ENCODE data around the gene PLEKHN1.

DNA sequence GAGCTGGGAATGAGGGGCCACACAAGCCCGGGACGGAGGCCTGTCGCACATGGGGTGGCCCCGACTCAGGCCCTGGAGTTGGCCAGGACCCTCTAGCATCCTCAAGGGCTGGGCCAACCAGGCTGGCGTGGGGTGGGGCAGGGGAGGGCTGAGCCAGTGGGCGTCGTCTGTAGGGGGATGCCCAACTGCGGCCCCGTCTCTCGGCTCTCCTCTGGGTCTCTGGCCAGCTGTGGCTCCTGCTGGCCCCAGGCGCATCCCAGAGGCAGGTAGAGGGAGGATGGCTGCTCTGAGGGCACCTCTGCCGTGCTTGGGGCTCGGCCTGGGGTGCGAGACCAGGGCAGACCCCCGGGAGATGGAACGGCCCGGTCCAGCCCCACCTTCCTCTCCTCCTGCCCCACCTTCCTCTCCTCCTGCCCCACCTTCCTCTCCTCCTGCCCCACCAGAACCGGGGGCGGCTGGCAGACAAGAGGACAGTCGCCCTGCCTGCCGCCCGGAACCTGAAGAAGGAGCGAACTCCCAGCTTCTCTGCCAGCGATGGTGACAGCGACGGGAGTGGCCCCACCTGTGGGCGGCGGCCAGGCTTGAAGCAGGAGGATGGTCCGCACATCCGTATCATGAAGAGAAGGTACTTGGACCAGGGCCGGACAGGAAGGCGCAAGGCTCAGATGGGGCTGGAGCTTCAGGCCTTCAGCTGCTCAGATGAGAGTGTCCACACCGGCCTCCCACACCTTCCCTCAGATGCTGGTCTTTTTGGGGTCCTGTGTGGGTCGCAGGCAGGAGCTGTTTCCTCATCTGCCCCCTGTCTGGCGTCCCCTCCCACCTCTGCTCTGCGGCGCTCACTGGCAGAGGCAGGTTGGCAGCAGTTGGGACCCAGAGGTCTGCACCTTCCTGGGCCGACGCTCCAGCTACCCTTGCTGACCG, 36.3 kb upstream of the PLEKHN1 start:
- TF ChIP-seq BHLHE40 (IDR thresholded peaks at IDR 0.05; ENCODE audit: borderline replicate concordance) (no peak), L3MBTL2 (conservative IDR thresholded peaks at IDR 0.05) (no peak), SUZ12 (IDR thresholded peaks at IDR 0.05) (no peak), FOXM1 (IDR thresholded peaks at IDR 0.05; ENCODE audit: borderline replicate concordance) (no peak), FOXK2 (IDR thresholded peaks at IDR 0.05) (no peak), ELF4 (IDR thresholded peaks at IDR 0.05) (no peak), ARNT (IDR thresholded peaks at IDR 0.05) (no peak), TARDBP (IDR thresholded peaks at IDR 0.05) (no peak), FOXA1 (IDR thresholded peaks at IDR 0.05) (no peak), SP1 (IDR thresholded peaks at IDR 0.05) (no peak), CTBP1 (IDR thresholded peaks at IDR 0.05; ENCODE audit: borderline replicate concordance) (no peak)

Measured in HEK293T (cell line).